ENCODE data around the gene CAD.

The CAD gene

GRCh38 chr2:27178469-27178868, 38.7 kb upstream of the CAD start:
- no peak overlapping the region for H3K9ac ChIP-seq (ENCODE audit: low read depth, low read length, poor library complexity, severe bottlenecking)
- H3K4me1 ChIP-seq (ENCODE audit: insufficient read depth, low read length, poor library complexity, severe bottlenecking) = no peaks in the 10 kb centered on the region
- no peaks in the 10 kb centered on the region for H3F3A ChIP-seq (ENCODE audit: low read depth)
- no peaks in the 10 kb centered on the region for H3K36me3 ChIP-seq (ENCODE audit: insufficient read depth, low read length)
- H3K4me3 ChIP-seq (ENCODE audit: low read length, poor library complexity, severe bottlenecking) = no peak overlapping the region
- H3K9me2 ChIP-seq (replicated peaks; ENCODE audit: low read depth, low read length) = no peaks in the 10 kb centered on the region
- no peaks in the 10 kb centered on the region for H3K9me3 ChIP-seq (ENCODE audit: insufficient read depth, low read depth, low read length)
- H3K4me2 ChIP-seq (ENCODE audit: low read depth, low read length, poor library complexity, severe bottlenecking) = no peak overlapping the region
- H4K20me1 ChIP-seq (ENCODE audit: insufficient read depth, low read length, poor library complexity, severe bottlenecking) = no peaks in the 10 kb centered on the region
- H3K79me2 ChIP-seq (ENCODE audit: insufficient read depth, low read length) = no peaks in the 10 kb centered on the region
- no peaks in the 10 kb centered on the region for H3K27me3 ChIP-seq (ENCODE audit: insufficient read depth, low read length, poor library complexity, severe bottlenecking)
- no peak overlapping the region for H2AFZ ChIP-seq (ENCODE audit: low read length)
- TF ChIP-seq EZH2phosphoT487 (IDR thresholded peaks at IDR 0.05; ENCODE audit: borderline replicate concordance) (no peak), CTCF (conservative IDR thresholded peaks at IDR 0.05; ENCODE audit: low read length) (no peak)

- Histone ChIP-seq H3K9me3 (ENCODE audit: insufficient read depth, low read depth, low read length) (no peaks in the 10 kb centered on the region), H3K27me3 (ENCODE audit: insufficient read depth, low read length, poor library complexity, severe bottlenecking) (no peaks in the 10 kb centered on the region), H3F3A (ENCODE audit: low read depth) (no peaks in the 10 kb centered on the region), H3K4me2 (ENCODE audit: low read depth, low read length, poor library complexity, severe bottlenecking) (no peak overlapping the region), H2AFZ (ENCODE audit: low read length) (no peak overlapping the region), H3K79me2 (ENCODE audit: insufficient read depth, low read length) (no peaks in the 10 kb centered on the region), H3K9me2 (replicated peaks; ENCODE audit: low read depth, low read length) (no peaks in the 10 kb centered on the region), H3K9ac (ENCODE audit: low read depth, low read length, poor library complexity, severe bottlenecking) (no peak overlapping the region), H3K4me1 (ENCODE audit: insufficient read depth, low read length, poor library complexity, severe bottlenecking) (no peaks in the 10 kb centered on the region), H3K4me3 (ENCODE audit: low read length, poor library complexity, severe bottlenecking) (no peak overlapping the region), H4K20me1 (ENCODE audit: insufficient read depth, low read length, poor library complexity, severe bottlenecking) (no peaks in the 10 kb centered on the region), H3K36me3 (ENCODE audit: insufficient read depth, low read length) (no peaks in the 10 kb centered on the region)
- TF ChIP-seq EZH2phosphoT487 (IDR thresholded peaks at IDR 0.05; ENCODE audit: borderline replicate concordance) (no peak), CTCF (conservative IDR thresholded peaks at IDR 0.05; ENCODE audit: low read length) (no peak)
Measured at GRCh38 chr2:27179344-27180000, 37.7 kb upstream of the CAD start.

- no peak overlapping the region for H3K4me3 ChIP-seq (ENCODE audit: low read length, poor library complexity, severe bottlenecking)
- 0 out of 2 replicates have a peak, but pooled peaks cover 2% of the 10 kb centered on the region for H3F3A ChIP-seq (ENCODE audit: low read depth)
- TF ChIP-seq EZH2phosphoT487 (IDR thresholded peaks at IDR 0.05; ENCODE audit: borderline replicate concordance) = no peak
- TF ChIP-seq CTCF (conservative IDR thresholded peaks at IDR 0.05; ENCODE audit: low read length) = no peak
- no peaks in the 10 kb centered on the region for H3K36me3 ChIP-seq (ENCODE audit: insufficient read depth, low read length)
- H3K79me2 ChIP-seq (ENCODE audit: insufficient read depth, low read length) = no peaks in the 10 kb centered on the region
- H3K9me2 ChIP-seq (replicated peaks; ENCODE audit: low read depth, low read length) = no peaks in the 10 kb centered on the region
- no peaks in the 10 kb centered on the region for H3K27me3 ChIP-seq (ENCODE audit: insufficient read depth, low read length, poor library complexity, severe bottlenecking)
- no peaks in the 10 kb centered on the region for H3K4me1 ChIP-seq (ENCODE audit: insufficient read depth, low read length, poor library complexity, severe bottlenecking)
- no peaks in the 10 kb centered on the region for H4K20me1 ChIP-seq (ENCODE audit: insufficient read depth, low read length, poor library complexity, severe bottlenecking)
- no peak overlapping the region for H2AFZ ChIP-seq (ENCODE audit: low read length)
- no peak overlapping the region for H3K9ac ChIP-seq (ENCODE audit: low read depth, low read length, poor library complexity, severe bottlenecking)
- no peaks in the 10 kb centered on the region for H3K9me3 ChIP-seq (ENCODE audit: insufficient read depth, low read depth, low read length)
- H3K4me2 ChIP-seq (ENCODE audit: low read depth, low read length, poor library complexity, severe bottlenecking) = no peak overlapping the region
Measured at GRCh38 chr2:27182346-27182745, 34.8 kb upstream of the CAD start.
